COLO668 (cell line): ENCODE results near the gene BUB1.
"Not testable (repeated sequence)": the region's sequence is repeated elsewhere in the genome, so short reads cannot be mapped to it uniquely, and the experiment has no call there.

Experiments
- DNase-seq: peaks from one replicate; lab custom pipeline; 2025; ENCODE audit not compliant: unreplicated experiment; lab: John Stamatoyannopoulos, UW

The BUB1 gene

DNA sequence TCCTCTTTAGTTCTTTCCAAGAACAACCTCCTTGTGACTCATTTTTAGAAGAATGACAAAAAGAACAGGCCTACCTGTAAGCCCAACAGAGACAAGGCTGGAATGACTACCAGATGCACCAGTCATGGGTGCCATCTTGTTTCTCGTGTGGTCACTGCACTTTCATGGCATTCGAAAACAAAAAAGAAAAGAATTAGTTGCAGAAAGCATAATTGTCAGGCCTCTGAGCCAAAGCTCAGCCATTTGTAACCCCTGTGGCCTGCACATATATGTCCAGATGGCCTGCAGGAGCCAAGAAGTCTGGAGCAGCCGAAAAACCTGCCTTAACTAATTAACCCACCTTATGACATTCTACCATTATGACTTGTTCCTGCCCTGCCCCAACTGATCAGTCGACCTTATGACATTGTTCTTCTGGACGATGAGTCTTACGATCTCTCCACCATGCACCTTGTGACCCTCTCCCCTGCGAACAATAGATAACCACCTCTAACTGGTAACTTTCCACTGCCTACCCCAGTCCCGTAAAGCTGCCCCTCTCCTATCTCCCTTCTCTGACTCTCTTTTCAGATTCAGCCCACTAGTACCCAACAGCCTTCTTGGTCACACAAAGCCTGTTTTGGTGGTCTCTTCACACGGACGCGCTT is 13.9 kb upstream of the BUB1 start:
- no peak for DNase-seq

DNA sequence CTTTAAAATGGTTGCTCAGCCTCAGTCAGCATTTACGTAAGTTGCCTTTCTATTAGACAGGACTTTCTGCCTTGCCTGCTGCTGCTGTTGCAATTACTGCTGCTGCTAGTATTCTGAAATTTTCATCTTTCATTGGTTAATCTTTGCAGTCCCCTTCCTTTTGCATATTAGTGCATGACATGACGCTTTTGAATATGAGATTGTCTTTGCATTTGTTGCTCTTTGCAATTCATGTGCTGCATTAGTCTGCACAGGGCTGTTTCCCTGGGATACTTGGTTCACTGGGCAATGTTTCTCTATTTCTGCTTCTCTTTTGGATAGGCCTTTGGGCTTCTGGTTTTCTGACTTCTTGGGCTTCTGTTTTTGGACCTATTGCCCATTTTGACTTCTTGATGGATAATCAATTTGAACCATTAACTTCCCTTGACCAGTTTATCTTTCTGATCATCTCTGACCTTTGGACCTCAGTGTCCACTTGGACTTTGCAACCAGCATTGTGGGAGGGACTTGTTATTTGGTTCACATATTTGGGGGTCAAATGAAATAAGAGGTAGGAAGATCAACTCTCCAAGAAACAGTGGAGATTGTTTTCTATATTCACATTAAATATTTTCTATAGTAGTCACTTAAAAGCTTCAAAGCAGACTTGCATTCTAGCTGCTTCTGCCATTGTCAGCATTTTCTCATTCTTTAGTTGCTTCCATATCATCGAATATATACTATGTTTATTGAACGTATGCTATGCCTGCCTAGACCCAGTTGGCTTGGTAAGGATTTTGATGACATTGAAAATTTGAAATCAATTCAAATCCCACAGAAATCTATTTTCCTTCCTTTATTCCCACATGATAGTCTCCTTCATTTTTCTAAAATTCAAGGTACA is 12.5 kb upstream of the BUB1 start:
- DNase-seq: no peak

DNA sequence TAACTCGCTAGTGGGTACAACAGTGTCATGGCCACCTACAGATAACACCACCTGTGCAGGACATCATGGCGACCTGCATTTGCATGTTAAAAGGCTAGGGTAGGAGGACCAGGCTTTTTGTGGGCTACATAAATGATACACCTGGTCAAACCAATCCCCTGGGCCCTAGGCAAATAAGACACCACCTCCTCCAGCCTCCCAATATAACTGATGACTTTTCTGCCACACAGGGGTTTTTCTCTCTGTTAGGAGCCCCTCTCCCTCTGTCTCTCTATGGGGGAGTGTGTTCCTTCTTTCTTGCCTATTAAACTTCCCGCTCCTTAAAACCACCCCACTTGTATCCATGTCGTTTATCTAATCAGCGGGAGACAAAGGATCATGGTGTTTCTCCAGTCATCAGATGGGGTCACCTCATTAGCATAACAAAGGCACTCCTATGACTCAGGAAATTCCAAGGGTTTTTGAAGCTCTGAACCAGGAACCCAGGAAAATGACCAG is 10.8 kb upstream of the BUB1 start:
- no peak for DNase-seq

DNA sequence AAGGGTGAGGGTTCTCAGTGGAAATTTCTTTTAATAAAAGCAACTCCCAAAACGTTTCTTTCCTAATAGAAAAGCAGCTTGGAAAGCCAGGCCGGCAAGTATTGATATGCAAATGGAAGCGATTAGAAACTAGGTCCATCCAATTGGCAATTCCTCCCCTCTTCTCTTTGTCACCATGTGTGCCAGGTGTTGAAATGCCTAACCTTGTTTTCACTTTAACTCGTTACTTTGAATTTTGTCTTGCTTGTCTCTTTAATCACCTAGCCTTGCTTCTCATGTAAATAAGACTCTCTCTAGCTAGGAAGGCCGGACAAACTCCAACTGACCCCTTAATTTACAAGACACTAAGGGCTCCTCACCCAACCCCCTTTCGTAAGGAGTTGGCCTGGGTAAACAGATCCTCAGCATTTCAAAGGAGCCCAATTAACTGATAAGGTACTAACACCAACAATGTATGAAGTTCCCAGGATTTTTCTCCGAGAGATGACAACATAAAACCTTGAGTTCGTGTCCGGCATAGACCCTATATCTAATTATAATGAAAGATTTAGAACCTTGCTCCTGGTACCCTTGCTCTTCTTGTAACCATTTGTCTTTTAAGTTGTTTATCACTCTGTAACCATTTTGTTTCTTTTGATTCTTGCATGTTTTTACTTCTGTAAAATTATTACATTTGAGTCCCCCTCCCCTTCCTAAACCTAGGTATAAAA is 10.1 kb upstream of the BUB1 start:
- DNase-seq: not testable (repeated sequence)

DNA sequence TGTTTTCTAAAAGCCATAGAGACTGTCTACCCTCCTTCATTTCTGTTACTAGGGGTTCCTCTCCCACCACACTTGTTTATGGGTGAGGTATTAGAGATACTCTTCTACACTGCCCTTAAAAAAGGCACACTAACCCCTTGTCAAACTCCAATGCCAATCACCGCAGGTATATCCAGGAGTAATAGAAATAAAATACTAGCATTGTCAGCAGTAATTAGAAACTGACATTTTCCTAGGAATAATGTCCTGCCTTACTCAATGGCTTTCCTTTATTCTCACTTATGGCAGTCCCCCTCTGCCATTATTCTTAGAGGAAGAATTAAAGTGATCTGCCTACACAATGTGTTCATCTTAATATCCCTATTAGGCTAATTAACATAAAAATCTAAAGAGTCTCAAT is 5.0 kb upstream of the BUB1 start:
- no peak for DNase-seq

DNA sequence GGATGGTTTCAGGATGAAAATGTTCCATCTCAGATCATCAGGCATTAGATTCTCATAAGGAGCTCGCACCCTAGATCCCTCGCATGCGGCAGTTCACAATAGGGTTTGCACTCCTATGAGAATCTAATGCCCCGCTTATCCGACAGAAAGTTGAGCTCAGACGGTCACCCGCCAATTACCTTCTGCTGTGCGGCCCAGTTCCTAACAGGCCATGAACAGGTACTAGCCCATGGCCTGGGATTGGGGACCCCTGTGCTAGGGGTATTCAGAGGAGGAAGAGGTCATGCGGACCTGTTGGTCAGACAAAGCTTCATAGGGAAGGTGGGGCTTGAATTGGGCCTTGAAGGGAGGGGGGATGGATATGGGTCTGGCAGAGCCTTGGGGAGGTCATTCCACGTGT is 4.4 kb upstream of the BUB1 start:
- DNase-seq: no peak

DNA sequence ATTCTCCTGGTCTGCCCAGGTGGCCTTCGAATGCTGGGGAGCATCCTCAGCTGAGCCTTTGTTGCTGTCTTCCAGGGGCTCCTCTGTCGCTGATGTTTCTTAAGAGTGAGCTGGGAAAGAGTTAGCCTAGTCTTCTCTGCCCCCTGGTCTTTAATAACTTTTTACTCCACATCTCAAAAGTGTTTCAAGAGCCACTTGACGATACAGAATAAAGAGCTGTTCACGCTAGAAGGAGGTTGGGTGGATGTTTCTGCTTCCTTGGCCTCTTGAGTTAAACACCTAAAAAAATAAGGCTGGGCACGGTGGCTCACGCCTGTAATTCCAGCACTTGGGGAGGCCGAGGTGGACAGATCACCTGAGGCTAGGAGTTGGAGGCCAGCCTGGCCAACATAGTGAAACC is 2.8 kb upstream of the BUB1 start:
- DNase-seq: no peak

DNA sequence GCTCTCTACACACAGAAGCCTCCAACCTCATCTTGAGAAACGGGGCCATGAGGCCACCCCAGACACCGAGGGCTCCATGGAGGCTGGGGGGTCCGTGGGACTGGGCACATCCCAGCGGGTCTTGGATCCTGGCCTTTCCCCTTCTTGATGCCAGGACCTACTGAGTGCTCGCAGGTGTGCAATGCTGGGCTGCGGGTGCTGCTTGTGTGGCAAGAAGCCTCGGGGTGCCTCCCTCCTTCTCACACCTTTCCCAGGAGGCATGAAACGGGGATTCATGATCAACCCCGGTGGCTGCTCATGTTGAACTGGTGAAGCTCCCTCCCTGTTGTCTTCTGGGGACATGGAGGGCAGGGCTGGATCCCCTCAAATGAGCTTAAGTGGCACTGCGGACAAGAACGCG is 2.0 kb upstream of the BUB1 start:
- DNase-seq: no peak

DNA sequence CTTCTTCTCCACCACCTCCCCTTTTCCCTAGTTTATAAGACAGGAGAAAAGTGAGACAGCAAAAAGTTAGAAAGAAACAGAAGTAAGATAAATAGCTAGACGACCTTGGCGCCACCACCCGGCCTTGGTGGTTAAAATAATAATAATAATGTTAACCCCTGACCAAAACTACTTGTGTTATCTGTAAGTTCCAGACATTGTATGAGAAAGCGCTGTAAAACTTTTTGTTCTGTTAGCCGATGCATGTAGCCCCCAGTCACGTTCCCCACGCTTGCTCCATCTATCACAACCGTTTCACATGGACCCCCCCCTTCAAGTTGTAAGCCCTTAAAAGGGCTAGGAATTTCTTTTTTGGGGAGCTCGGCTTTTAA is 1.5 kb upstream of the BUB1 start:
- no peak for DNase-seq

DNA sequence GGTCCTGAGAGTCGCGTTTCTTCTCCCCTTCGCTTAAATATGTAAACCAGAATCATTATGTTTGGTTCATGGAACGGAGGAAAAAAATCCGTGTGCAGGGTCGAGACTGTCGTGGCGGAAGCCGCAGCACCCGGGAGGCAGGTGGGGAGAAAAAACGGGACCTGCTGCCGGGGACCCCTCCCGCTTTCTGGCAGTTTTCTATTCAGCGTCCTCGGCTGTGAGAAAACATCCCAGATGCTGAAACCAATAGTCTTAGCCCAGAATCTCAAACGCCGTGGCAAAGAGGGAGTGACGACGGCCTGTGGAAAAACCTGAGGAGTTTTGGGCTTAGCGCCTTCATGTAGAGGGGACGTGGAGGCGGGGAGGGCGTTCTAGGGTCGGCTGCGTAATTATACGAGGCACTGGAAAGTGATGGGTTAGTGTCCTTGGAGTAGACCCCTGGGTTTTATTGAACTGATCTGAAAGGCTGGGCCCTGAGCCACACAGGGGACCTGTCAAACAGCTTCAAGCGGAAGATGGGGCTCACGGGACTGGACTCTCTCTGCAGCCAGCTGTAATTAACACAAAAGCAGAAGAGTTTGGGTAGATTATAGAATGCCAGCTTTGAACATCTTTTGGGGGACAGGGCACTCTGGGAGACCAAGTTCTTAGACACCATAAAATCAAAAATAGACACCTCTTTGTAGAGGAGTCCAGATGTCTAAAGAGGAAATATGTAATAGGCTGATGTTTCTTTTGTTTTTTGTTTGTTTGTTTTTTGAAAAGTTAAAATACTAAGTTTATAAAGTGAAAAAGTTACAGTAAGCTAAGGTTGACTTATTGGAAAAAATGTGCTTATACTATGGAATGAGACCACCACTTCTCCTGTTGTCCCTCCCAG is 834 bp upstream of the BUB1 start:
- peak; percentile 20 for DNase-seq

DNA sequence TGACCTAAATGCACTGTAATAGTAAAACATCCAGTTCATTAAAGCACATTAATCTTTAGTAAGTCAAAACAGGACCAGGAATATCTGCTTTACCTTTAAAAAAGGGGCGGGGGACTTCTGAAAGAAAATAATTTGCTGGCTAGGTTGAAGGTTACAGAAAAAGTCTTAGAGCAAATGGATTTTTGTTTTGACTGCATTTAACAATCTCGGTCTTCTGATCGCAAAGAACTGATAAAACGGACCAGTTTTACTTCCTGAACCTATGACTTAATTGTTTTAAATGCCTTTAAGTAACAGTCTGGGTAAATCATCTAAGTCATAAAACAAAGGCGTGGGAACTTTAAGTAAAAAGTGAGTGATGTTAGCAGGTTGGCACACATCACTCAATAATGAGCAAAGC is 783 bp downstream of the BUB1 start:
- no peak for DNase-seq

DNA sequence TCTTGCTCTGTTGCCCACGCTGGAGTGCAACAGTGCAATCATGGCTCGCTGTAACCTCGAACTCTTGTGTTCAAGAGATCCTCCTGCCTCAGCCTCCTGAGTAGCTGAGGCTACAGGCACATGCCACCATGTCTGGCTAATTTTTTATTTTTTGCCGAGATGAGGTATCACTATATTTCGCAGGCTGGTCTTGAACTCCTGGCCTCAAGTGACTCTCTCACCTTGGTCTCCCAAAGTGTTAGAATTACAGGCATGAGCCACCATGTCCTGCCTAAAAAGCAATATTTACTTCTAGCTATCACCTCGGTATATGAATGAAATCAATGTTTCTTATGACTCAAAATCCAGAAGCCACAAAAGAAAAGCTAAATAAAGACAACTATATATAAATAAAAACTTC is 2.2 kb downstream of the BUB1 start:
- no peak for DNase-seq

DNA sequence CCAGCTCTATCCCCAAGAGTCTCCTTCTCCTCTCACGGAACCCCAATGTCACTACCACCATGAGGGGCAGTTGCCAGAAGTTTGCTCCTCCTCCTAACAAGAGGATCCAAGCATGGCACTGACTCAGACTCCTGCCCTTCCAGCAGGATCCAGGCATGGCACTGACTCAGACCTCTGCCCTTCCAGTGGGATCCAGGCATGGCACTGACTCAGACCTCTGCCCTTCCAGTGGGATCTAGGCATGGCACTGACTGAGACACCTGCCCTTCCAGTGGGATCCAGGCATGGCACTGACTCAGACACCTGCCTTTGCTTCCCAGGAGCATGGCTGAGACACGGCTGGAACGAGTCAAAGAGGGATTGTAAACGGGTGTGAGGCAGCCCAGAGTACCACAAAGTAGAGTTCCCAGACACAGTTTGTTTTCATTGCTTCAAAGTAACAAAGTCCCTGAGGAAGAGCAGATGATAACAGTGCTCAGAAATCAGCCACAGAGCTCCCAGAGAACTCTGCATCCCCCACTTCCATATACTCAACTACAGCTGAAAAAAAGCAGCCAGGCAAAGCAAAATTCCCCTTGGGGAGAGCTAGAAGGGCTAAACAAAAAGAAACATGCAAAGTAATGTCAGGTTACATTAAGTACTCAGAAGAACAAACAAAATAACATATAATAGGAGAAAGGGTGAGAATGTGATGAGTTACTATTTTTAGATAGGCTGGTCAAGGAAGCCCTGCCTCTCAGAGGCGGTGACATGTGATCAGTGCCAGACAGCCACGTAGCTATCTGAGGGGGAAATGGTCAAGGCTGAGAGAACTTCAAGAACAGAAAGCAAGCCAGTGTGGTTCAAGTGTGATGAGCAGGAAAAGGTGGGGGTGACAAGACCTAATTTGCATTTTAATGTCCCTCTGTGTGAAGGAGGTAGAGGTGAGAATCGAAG is 3.0 kb downstream of the BUB1 start:
- peak; percentile 24 for DNase-seq

DNA sequence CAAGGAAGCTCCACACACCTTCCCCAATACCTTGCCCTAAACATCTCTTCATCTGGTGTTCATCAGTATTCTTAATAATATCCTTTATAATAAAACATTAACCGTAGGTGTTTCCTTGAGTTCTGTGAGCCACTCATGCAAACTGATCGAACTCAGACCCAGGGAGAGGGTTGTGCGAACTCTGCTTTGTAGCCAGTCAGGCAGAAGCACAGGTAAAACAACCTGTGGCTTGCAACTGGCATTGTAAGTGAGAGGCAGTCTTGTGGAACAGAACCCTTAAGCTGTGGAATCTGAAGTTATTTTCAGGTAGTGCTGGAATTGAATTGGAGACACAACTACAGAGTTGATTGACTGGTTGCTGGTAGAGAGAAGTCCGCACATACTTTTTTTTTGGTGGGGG is 4.7 kb downstream of the BUB1 start:
- DNase-seq: no peak

DNA sequence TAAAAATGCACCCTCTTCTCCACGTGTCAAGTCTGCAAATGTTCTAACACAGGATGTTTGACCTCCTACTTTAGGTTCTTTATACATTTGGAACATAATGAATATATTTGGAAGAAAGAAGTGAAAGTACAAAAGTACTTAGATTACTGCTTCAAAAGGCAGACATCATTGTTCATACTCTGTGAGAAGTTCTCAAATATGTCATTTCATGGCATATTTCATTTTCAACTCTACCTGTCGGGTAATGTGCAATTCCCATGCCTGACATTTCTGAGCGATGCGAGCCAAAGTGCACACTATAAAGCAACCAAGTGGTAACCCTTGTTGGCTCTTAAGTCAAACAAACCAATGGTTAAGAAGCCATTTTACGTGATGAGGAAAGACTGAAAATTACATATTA is 7.0 kb downstream of the BUB1 start:
- DNase-seq: no peak

DNA sequence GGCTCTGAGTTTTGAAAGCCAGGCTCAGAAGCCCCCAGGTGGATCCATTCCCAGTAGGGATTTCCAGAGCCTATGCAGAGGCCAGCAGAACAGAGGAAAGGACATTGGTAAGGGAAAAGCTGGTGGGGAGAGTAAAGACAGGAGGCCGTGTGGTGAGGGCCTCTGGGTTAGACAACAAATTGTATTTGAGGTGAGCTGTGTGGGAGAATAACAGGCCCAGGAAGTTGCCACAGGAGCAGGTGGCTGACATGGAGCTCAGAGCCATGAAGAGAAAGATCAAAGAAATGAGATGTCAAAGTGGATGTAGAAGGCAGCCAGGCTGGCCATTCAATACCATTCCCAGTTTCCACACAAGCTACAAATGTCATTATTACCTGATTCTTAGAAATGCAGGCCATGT is 8.8 kb downstream of the BUB1 start:
- no peak for DNase-seq

DNA sequence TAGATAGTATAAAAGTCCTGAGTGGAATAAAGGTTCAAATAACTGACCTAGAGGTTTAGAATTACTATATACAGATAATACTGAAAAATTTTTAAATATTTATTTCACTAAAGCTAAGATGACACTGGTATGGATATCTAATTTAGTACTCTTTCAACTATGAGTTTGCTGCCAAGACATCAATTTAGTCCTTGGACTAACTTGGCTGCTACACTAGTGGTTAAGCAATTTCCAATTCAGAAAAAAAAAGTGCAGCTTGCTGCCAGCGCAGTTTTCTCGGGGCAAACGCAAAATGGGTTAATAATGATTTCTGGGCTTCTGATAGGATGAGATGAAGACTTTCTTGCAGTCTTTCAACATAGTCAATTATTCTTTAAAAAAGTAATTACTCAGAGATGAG is 10.8 kb downstream of the BUB1 start:
- DNase-seq: no peak

DNA sequence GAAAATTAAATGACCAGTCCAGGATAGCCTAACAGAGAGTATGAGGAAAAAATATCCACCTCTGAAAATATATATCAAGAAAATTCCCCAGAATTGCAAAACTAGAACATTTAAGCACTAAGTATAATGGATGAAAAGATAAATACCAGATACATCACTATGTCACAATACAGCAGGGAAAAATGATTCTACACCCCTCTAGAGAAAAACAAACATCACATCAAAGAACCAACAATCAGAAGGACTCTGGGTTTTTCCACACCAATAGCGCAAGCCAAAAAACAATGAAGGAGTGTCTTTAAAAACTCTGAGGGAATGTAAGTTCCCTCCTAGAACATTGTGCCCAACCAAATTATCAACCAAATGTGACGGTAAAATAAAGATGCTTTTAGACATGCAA is 13.7 kb downstream of the BUB1 start:
- DNase-seq: no peak

DNA sequence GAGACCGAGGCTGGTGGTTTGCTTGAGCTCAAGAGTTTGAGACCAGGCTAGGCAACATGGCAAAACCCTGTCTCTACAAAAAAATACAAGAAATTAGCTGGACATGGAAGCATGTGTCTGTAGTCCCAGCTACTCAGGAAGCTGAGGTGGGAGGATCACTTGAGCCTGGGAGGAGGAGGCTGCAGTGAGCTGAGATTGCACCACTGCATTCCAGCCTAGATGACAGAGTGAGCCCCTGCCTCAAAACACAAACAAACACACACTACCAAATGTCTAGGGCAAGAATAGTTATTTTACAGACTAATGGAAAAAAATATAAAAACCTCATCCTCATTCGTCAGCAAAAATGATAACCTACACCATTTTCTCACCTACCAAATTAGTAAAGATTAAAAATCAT is 15.3 kb downstream of the BUB1 start:
- DNase-seq: no peak

DNA sequence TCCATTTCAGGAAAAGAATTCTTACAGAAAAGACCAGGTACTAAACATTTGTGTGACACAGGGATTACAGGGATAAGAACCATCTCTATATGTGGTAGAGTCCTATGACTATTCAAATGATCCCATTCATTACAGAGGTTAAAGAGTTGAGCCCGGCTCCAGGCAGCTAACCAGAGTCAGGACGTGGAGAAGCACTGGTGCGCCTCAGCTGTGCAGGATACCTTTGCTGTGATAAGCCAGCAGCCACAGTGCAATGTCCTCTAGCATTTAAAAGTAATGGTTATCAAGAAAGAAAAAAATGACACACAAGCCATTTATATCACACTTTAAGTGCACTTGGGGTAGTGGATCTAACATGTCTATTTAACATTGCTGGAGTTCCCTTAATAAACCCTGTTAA is 17.3 kb downstream of the BUB1 start:
- DNase-seq: no peak
